GM21529 (cell line): ENCODE results near the gene NPVF.

Experiments
- ATAC-seq: cut with Tn5 transposase; IDR thresholded peaks from one replicate; pipeline ENCODE4 v1.9.1; 2021; ENCODE audit not compliant: unreplicated experiment

Gene NPVF

GRCh38 chr7:25235471-25235870, 7.2 kb upstream of the NPVF start:
- ATAC-seq: no peak

GRCh38 chr7:25234336-25234735, 6.0 kb upstream of the NPVF start:
- no peak for ATAC-seq

GRCh38 chr7:25223206-25223605, 5.1 kb downstream of the NPVF start:
- no peak for ATAC-seq

GRCh38 chr7:25222666-25223065, 5.6 kb downstream of the NPVF start:
- ATAC-seq: no peak

GRCh38 chr7:25221009-25221408, 7.3 kb downstream of the NPVF start:
- ATAC-seq: no peak

GRCh38 chr7:25218191-25218590, 10.1 kb downstream of the NPVF start:
- no peak for ATAC-seq

GRCh38 chr7:25216837-25217236, 11.4 kb downstream of the NPVF start:
- ATAC-seq: no peak

GRCh38 chr7:25215694-25216335, 12.5 kb downstream of the NPVF start:
- ATAC-seq: no peak

GRCh38 chr7:25208525-25209221, 19.6 kb downstream of the NPVF start:
- ATAC-seq: no peak

- no peak for ATAC-seq
These were observed 20.4 kb downstream of the NPVF start for GRCh38 chr7:25207887-25208286.

GRCh38 chr7:25206765-25207164, 21.5 kb downstream of the NPVF start:
- no peak for ATAC-seq

- ATAC-seq: no peak
These were observed 32.0 kb downstream of the NPVF start for GRCh38 chr7:25196132-25196896.

- ATAC-seq: no peak
These were observed 34.2 kb downstream of the NPVF start for GRCh38 chr7:25194036-25194435.

- ATAC-seq: no peak
These were observed 36.2 kb downstream of the NPVF start for GRCh38 chr7:25192043-25192442.

- no peak for ATAC-seq
These were observed 39.1 kb downstream of the NPVF start for GRCh38 chr7:25189197-25189596.

- ATAC-seq: no peak
These were observed 40.4 kb downstream of the NPVF start for GRCh38 chr7:25187932-25188331.

GRCh38 chr7:25186436-25186835, 41.9 kb downstream of the NPVF start:
- ATAC-seq: no peak

GRCh38 chr7:25181532-25181931, 46.8 kb downstream of the NPVF start:
- no peak for ATAC-seq

GRCh38 chr7:25180946-25181345, 47.3 kb downstream of the NPVF start:
- no peak for ATAC-seq

- ATAC-seq: peak; percentile 28
These were observed 47.7 kb downstream of the NPVF start for GRCh38 chr7:25180592-25180923.

- ATAC-seq: peak; percentile 95
These were observed 48.3 kb downstream of the NPVF start for GRCh38 chr7:25179771-25180591.
